Fibroblast of mammary gland (primary cell): ENCODE data around the gene TAMM41.

Source experiments
- DNase-seq: peaks from one replicate; pipeline ENCODE4 v3.0.0-alpha.2; 2010; ENCODE audit warnings: low read depth
- H3K4me3 ChIP-seq: 2 replicates; pipeline ENCODE4 v1.5.1; 2011; ENCODE audit warnings: low read depth, mild to moderate bottlenecking, low read length, moderate library complexity; ENCODE audit not compliant: control insufficient read depth
- CTCF ChIP-seq: conservative IDR thresholded peaks from 2 replicates; pipeline ENCODE4 v1.5.1; 2011; ENCODE audit warnings: low read depth, low read length, inconsistent platforms; ENCODE audit not compliant: control insufficient read depth, insufficient read depth

The TAMM41 gene

GRCh38 chr3:11826628-11827265, 19.9 kb downstream of the TAMM41 start:
- TF ChIP-seq CTCF, result no peak
- peak; percentile 49 for DNase-seq
- no peak overlapping the region for H3K4me3 ChIP-seq

- no peak for TF ChIP-seq CTCF
- no peak overlapping the region for H3K4me3 ChIP-seq
- DNase-seq, result no peak
These were observed 21.4 kb downstream of the TAMM41 start for GRCh38 chr3:11825301-11825700.

- no peak overlapping the region for H3K4me3 ChIP-seq
- TF ChIP-seq CTCF, result peak; percentile 20
- peak; percentile 56 for DNase-seq
These were observed 26.1 kb downstream of the TAMM41 start for GRCh38 chr3:11820531-11821041.

GRCh38 chr3:11819146-11819689, 27.5 kb downstream of the TAMM41 start:
- no peak for TF ChIP-seq CTCF
- H3K4me3 ChIP-seq, result no peak overlapping the region
- DNase-seq, result no peak

GRCh38 chr3:11818033-11818432, 28.7 kb downstream of the TAMM41 start:
- DNase-seq, result peak; percentile 24
- no peak for TF ChIP-seq CTCF
- no peak overlapping the region for H3K4me3 ChIP-seq

- DNase-seq, result no peak
- no peak for TF ChIP-seq CTCF
- no peak overlapping the region for H3K4me3 ChIP-seq
These were observed 31.6 kb downstream of the TAMM41 start for GRCh38 chr3:11815111-11815510.

- TF ChIP-seq CTCF, result no peak
- DNase-seq, result no peak
- no peak overlapping the region for H3K4me3 ChIP-seq
These were observed 32.0 kb downstream of the TAMM41 start for GRCh38 chr3:11814663-11815062.
